HG03066 (cell line): ENCODE data around the gene GRIP2.

Experiments
- ATAC-seq: cut with Tn5 transposase; IDR thresholded peaks from one replicate; pipeline ENCODE4 v1.9.1; 2021; ENCODE audit warnings: low read depth; ENCODE audit not compliant: unreplicated experiment

GRIP2 gene

GRCh38 chr3:14541646-14542045 is 1.5 kb upstream of the GRIP2 start:
- no peak for ATAC-seq

- ATAC-seq, result no peak
Measured at GRCh38 chr3:14540821-14541385, 761 bp upstream of the GRIP2 start.

- no peak for ATAC-seq
Measured at GRCh38 chr3:14539384-14539741, 779 bp downstream of the GRIP2 start.

- ATAC-seq, result no peak
Measured at GRCh38 chr3:14538451-14539088, 1.6 kb downstream of the GRIP2 start.

- no peak for ATAC-seq
Measured at GRCh38 chr3:14537590-14538450, 2.3 kb downstream of the GRIP2 start.

GRCh38 chr3:14536837-14537589 is 3.1 kb downstream of the GRIP2 start:
- ATAC-seq, result no peak

- ATAC-seq, result no peak
Measured at GRCh38 chr3:14536055-14536815, 3.9 kb downstream of the GRIP2 start.

- no peak for ATAC-seq
Measured at GRCh38 chr3:14535616-14536015, 4.5 kb downstream of the GRIP2 start.

GRCh38 chr3:14534516-14535191 is 5.5 kb downstream of the GRIP2 start:
- ATAC-seq, result no peak

- no peak for ATAC-seq
Measured at GRCh38 chr3:14533457-14533958, 6.6 kb downstream of the GRIP2 start.

GRCh38 chr3:14532691-14533456 is 7.3 kb downstream of the GRIP2 start:
- no peak for ATAC-seq

GRCh38 chr3:14531856-14532395 is 8.2 kb downstream of the GRIP2 start:
- no peak for ATAC-seq

- no peak for ATAC-seq
Measured at GRCh38 chr3:14528081-14528480, 12.1 kb downstream of the GRIP2 start.

- no peak for ATAC-seq
Measured at GRCh38 chr3:14525685-14526631, 14.2 kb downstream of the GRIP2 start.

- no peak for ATAC-seq
Measured at GRCh38 chr3:14524920-14525660, 15.1 kb downstream of the GRIP2 start.

GRCh38 chr3:14524311-14524711 is 15.8 kb downstream of the GRIP2 start:
- ATAC-seq, result no peak

GRCh38 chr3:14523792-14524191 is 16.4 kb downstream of the GRIP2 start:
- ATAC-seq, result no peak
